Measurements from ENCODE around the gene ANXA6. TPM values are rescaled to one million over a fixed set of nuclear protein-coding genes. Genes with fewer than 3 reads are reported as not detected.

The ANXA6 gene
- total and polyA plus RNA-seq, 2 of the 4 experiments (the other 2 are of a cell fraction): 355 to 610 TPM

DNA sequence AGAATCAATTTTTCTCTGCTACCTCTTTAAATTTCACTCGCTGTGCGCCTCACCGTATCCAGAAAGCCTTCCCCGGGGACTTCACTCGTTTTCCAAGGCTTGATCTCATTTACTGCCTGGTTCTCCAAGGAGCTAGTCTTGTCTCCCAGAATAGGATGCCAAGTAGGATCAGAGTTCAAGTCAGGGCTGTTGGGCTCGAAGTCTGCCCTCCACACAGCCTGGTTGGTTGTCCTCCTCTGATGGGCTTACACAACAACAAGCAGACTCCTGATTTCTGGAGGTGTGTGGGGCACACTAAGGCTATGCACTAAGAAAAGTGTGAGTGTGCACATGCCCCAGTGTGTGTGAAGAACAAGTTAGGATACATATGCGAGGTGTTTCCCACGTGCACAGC is 62.7 kb downstream of the ANXA6 start:
- no peak for TF ChIP-seq USF2 (IDR thresholded peaks at IDR 0.05; ENCODE audit: low read depth, low read length)
- no peak for TF ChIP-seq MXI1 (IDR thresholded peaks at IDR 0.05; ENCODE audit: borderline replicate concordance, low read depth, low read length)
- TF ChIP-seq, protein P1, sequence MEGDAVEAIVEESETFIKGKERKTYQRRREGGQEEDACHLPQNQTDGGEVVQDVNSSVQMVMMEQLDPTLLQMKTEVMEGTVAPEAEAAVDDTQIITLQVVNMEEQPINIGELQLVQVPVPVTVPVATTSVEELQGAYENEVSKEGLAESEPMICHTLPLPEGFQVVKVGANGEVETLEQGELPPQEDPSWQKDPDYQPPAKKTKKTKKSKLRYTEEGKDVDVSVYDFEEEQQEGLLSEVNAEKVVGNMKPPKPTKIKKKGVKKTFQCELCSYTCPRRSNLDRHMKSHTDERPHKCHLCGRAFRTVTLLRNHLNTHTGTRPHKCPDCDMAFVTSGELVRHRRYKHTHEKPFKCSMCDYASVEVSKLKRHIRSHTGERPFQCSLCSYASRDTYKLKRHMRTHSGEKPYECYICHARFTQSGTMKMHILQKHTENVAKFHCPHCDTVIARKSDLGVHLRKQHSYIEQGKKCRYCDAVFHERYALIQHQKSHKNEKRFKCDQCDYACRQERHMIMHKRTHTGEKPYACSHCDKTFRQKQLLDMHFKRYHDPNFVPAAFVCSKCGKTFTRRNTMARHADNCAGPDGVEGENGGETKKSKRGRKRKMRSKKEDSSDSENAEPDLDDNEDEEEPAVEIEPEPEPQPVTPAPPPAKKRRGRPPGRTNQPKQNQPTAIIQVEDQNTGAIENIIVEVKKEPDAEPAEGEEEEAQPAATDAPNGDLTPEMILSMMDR (conservative IDR thresholded peaks at IDR 0.05; ENCODE audit: low read depth, low read length): no peak
- TF ChIP-seq SMC3 (IDR thresholded peaks at IDR 0.05; ENCODE audit: low read depth, low read length): no peak
- no peak for TF ChIP-seq MAFK (IDR thresholded peaks at IDR 0.05; ENCODE audit: low read depth, low read length)
- TF ChIP-seq RAD21 (IDR thresholded peaks at IDR 0.05; ENCODE audit: low read length): no peak
- no peak for TF ChIP-seq MAZ (IDR thresholded peaks at IDR 0.05; ENCODE audit: borderline replicate concordance, low read depth, low read length)
- no peak for TF ChIP-seq RFX5 (IDR thresholded peaks at IDR 0.05; ENCODE audit: low read depth, low read length)
- no peak for TF ChIP-seq FOS (IDR thresholded peaks at IDR 0.05; ENCODE audit: low read depth, low read length)
- no peak for TF ChIP-seq ELK1 (IDR thresholded peaks at IDR 0.05; ENCODE audit: borderline replicate concordance, low read depth, low read length)
- TF ChIP-seq RCOR1 (IDR thresholded peaks at IDR 0.05; ENCODE audit: insufficient replicate concordance, low read length): no peak
- no peak for TF ChIP-seq POLR2A (IDR thresholded peaks at IDR 0.05; ENCODE audit: low read depth, low read length)
- TF ChIP-seq NFE2L2 (IDR thresholded peaks at IDR 0.05; ENCODE audit: low read depth, low read length): no peak
- no peak for TF ChIP-seq CEBPB (IDR thresholded peaks at IDR 0.05; ENCODE audit: low read depth, low read length)
- no peak for TF ChIP-seq CHD1 (IDR thresholded peaks at IDR 0.05; ENCODE audit: low read depth, low read length)
- no peak for TF ChIP-seq BHLHE40 (IDR thresholded peaks at IDR 0.05; ENCODE audit: low read depth, low read length)
- no peak overlapping the region for H3K56ac ChIP-seq (ENCODE audit: extremely low read depth, insufficient read depth, low read length)
- peak overlapping the region; percentile 19; the same call in 1 of the 2 replicates for H3K23ac ChIP-seq (ENCODE audit: low read depth, low read length)
- H2AK9ac ChIP-seq (replicated peaks; ENCODE audit: low read depth, low read length, poor library complexity): no peak overlapping the region
- no peak overlapping the region for H3K4me3 ChIP-seq (ENCODE audit: insufficient read depth, low read depth, low read length)
- peak overlapping the region; percentile 15 for H3K27ac ChIP-seq (ENCODE audit: insufficient read depth, low read length)
- no peaks in the 10 kb centered on the region for H3K27me3 ChIP-seq (ENCODE audit: control insufficient read depth, insufficient read depth, low read length)
- H2AFZ ChIP-seq (replicated peaks; ENCODE audit: low read length, poor library complexity): no peak overlapping the region
- H2AK5ac ChIP-seq (ENCODE audit: low read depth, low read length): peak overlapping the region; percentile 88
- peak overlapping the region; percentile 62 to 92; a peak in 3 of 4 replicates for H4K8ac ChIP-seq (ENCODE audit: low read depth in 2 of 2, low read length in 2 of 2)
- H3K18ac ChIP-seq (ENCODE audit: low read depth, low read length): peak overlapping the region; percentile 26; the same call in 1 of the 2 replicates
- WGBS, 2 experiments (ENCODE audit: extremely low coverage in 2 of 2, insufficient read length in 1 of 2): no CpG with 5 or more reads among the region's 8 CpGs
- peak overlapping the region; percentile 9 for H4K91ac ChIP-seq (ENCODE audit: insufficient read depth, low read depth, low read length)
- peak overlapping the region; percentile 8; the same call in 1 of the 2 replicates for H3K14ac ChIP-seq (replicated peaks; ENCODE audit: low read depth, low read length)
- peak overlapping the region; percentile 39 for H2BK5ac ChIP-seq (ENCODE audit: low read depth, low read length, poor library complexity, severe bottlenecking)
- peak overlapping the region; percentile 85; the same call in 2 of the 3 replicates for H2BK15ac ChIP-seq (ENCODE audit: low read depth, low read length)
- no peak overlapping the region for H3K9ac ChIP-seq (ENCODE audit: low read depth, low read length)
- peak overlapping the region; percentile 59; the same call in 1 of the 2 replicates for H4K5ac ChIP-seq (ENCODE audit: low read depth, low read length)
- H3K4me2 ChIP-seq (ENCODE audit: low read depth, low read length): no peak overlapping the region
- H3K36me3 ChIP-seq (ENCODE audit: control insufficient read depth, insufficient read depth, low read length): 0 out of 2 replicates have a peak, but pooled peaks cover 4% of the 10 kb centered on the region
- H4K20me1 ChIP-seq (ENCODE audit: insufficient read depth, low read length): peaks cover 3% of the 10 kb centered on the region; the same call in 1 of the 2 replicates
- 0 out of 2 replicates have a peak overlapping the region, but pooled peaks have one; percentile 5 for H2BK20ac ChIP-seq (ENCODE audit: low read depth, low read length)
- peaks cover 30% of the 10 kb centered on the region for H3K9me1 ChIP-seq (ENCODE audit: insufficient read depth, low read length)
- H3K4ac ChIP-seq (ENCODE audit: low read depth, low read length): peak overlapping the region; percentile 96
- peaks cover 22% of the 10 kb centered on the region for H3K4me1 ChIP-seq (ENCODE audit: control insufficient read depth, insufficient read depth, low read length)
- in situ Hi-C loops (cut with MboI; ENCODE audit: low sequenced_read_pairs): no loop called here
- dilution Hi-C loops (cut with HindIII; ENCODE audit: low sequenced_read_pairs, unreplicated experiment): no loop called here
- no peak for DNase-seq
- peak overlapping the region; percentile 94; the same call in 1 of the 2 replicates for H2BK120ac ChIP-seq (ENCODE audit: low read depth, low read length)
- peak; percentile 3; the same call in 1 of the 2 replicates for ATAC-seq (ENCODE audit: low read depth)
- no peaks in the 10 kb centered on the region for H3K9me3 ChIP-seq (ENCODE audit: control insufficient read depth, insufficient read depth, low read length)
- ChIA-PET CTCF (no interaction called here), POLR2A (ENCODE audit: unreplicated experiment) (no interaction called here)
- no TSS peak for BruUV-seq (replicated peaks)
- intact Hi-C loops (cut with micrococcal nuclease): no loop called here
- H3K79me1 ChIP-seq (ENCODE audit: low read depth in 1 of 2, low read length in 2 of 2): peaks cover 0 to 13% of the 10 kb centered on the region in 2 experiments; a peak in 1 of 4 replicates

All from IMR-90 (cell line).